CD4-positive, CD25-positive, alpha-beta regulatory T cell (primary cell): ENCODE data around the gene DDX55. TPM values are rescaled to one million over a fixed set of nuclear protein-coding genes. Genes with fewer than 3 reads are reported as not detected.
"Not testable (repeated sequence)": the region's sequence is repeated elsewhere in the genome, so short reads cannot be mapped to it uniquely, and the experiment has no call there.

ENCODE experiments used
- ATAC-seq, 2 donors: fragments of 150-1000 bp; cut with Tn5 transposase; one replicate each; pipeline ENCODE4 v1.10.0; 2021; ENCODE audit warnings: low read depth in 2 of 2, moderate number of reproducible peaks in 2 of 2, moderate library complexity in 1 of 2
- DNase-seq, 3 donors: peaks; one replicate each; pipeline versions ENCODE4 v3.0.0 to v3.0.0-alpha.2; 2012 to 2022; ENCODE audit warnings: mixed read lengths in 1 of 3
- H3K27ac ChIP-seq: one replicate; pipeline ENCODE4 v1.7.0; 2013; ENCODE audit warnings: mild to moderate bottlenecking, low read length; ENCODE audit not compliant: insufficient read depth, poor library complexity, severe bottlenecking
- H3K27me3 ChIP-seq: one replicate; pipeline ENCODE4 v1.7.0; 2013; ENCODE audit warnings: low read length; ENCODE audit not compliant: control insufficient read depth, insufficient read depth
- H3K36me3 ChIP-seq: one replicate; pipeline ENCODE4 v1.7.0; 2013; ENCODE audit warnings: mild to moderate bottlenecking, low read length, moderate library complexity; ENCODE audit not compliant: control insufficient read depth, insufficient read depth
- H3K4me1 ChIP-seq: 2 replicates; pipeline ENCODE4 v1.7.0; 2013; ENCODE audit warnings: mild to moderate bottlenecking, low read length; ENCODE audit not compliant: insufficient read depth, control insufficient read depth, poor library complexity, severe bottlenecking
- H3K4me3 ChIP-seq: one replicate; pipeline ENCODE4 v1.7.0; 2013; ENCODE audit warnings: low read depth, mild to moderate bottlenecking, low read length, moderate library complexity
- H3K9me3 ChIP-seq, 2 experiments: 1 replicate in 1 of 2; 2 replicates in 1 of 2; pipeline ENCODE4 v1.7.0; 2013; ENCODE audit warnings: low read length in 2 of 2, mild to moderate bottlenecking in 1 of 2, moderate library complexity in 1 of 2; ENCODE audit not compliant: control insufficient read depth in 2 of 2
- H3K27ac Mint-ChIP-seq, 3 donors: one replicate each; pipeline ENCODE4 v1.8.0; 2020 to 2022; ENCODE audit warnings: mild to moderate bottlenecking in 3 of 3, mixed read lengths in 3 of 3, moderate library complexity in 2 of 3
- H3K27me3 Mint-ChIP-seq: one replicate; pipeline ENCODE4 v1.8.0; 2022; ENCODE audit warnings: mild to moderate bottlenecking, mixed read lengths
- H3K36me3 Mint-ChIP-seq: one replicate; pipeline ENCODE4 v1.8.0; 2020; ENCODE audit warnings: mixed read lengths
- H3K4me1 Mint-ChIP-seq, 4 donors: one replicate each; pipeline ENCODE4 v1.8.0; 2020 to 2022; ENCODE audit warnings: mixed read lengths in 4 of 4, mild to moderate bottlenecking in 1 of 4
- H3K4me3 Mint-ChIP-seq, 4 donors: one replicate each; pipeline ENCODE4 v1.8.0; 2020 to 2022; ENCODE audit warnings: mild to moderate bottlenecking in 4 of 4, mixed read lengths in 4 of 4, moderate library complexity in 3 of 4
- H3K9me3 Mint-ChIP-seq, 7 donors: one replicate each; pipeline ENCODE4 v1.8.0; 2020 to 2022; ENCODE audit warnings: mixed read lengths in 7 of 7, mild to moderate bottlenecking in 3 of 7, moderate library complexity in 2 of 7
- polyA plus RNA-seq, 4 donors: library from polyadenylated mRNA; unstranded; fragments of 300-500 nt; fragmentation: Illumina TruSeq; gene quantifications; one replicate each; pipeline ENCODE4 v1.2.3, GENCODE V29; 2021
- total RNA-seq: library from RNA; stranded (reverse); gene quantifications from one replicate; pipeline ENCODE4 v1.2.3, GENCODE V29; 2022

Gene DDX55
- total and polyA plus RNA-seq, 5 donors from 2014 or later: 13.9 to 25.1 (median 16.3) TPM

DNA sequence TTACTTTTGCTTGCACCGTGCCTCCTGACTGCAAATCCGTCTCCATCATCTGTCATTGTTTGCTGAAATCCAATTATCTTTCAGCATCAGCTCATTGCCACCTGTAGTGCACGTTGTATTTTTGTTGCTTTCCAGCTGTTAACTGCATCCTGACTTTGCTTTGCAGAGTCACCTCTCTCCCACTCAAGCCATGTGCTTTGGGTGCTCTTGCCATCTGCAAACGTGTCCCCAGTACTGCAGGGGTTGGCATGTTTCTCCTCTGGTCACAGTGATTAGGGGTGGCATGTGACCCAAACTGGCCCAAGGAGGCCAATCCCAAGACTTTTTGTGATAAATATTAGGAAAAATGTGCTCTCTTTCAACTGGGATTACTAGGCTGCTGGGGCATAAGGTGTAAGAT is 28.0 kb upstream of the DDX55 start:
- peaks cover 23% of the 10 kb centered on the region for H3K27me3 Mint-ChIP-seq
- H3K27ac Mint-ChIP-seq: no peak overlapping the region
- ATAC-seq (no peak), DNase-seq (no peak)
- no peaks in the 10 kb centered on the region for H3K4me1 ChIP-seq
- no peaks in the 10 kb centered on the region for H3K36me3 Mint-ChIP-seq
- no peaks in the 10 kb centered on the region for H3K36me3 ChIP-seq
- H3K27me3 ChIP-seq: no peaks in the 10 kb centered on the region
- no peak overlapping the region for H3K27ac ChIP-seq
- no peak overlapping the region for H3K4me3 Mint-ChIP-seq
- peaks cover 0 to 6% (median 4%) of the 10 kb centered on the region in 4 donors for H3K4me1 Mint-ChIP-seq
- no peak overlapping the region for H3K4me3 ChIP-seq
- H3K9me3 Mint-ChIP-seq: no peaks in the 10 kb centered on the region
- H3K9me3 ChIP-seq: no peaks in the 10 kb centered on the region

- Histone ChIP-seq H3K9me3 (no peaks in the 10 kb centered on the region), H3K36me3 (no peaks in the 10 kb centered on the region), H3K4me1 (no peaks in the 10 kb centered on the region), H3K27me3 (no peaks in the 10 kb centered on the region), H3K27ac (no peak overlapping the region), H3K4me3 (no peak overlapping the region)
- H3K27ac Mint-ChIP-seq: peak overlapping the region in 1 of 3 donors; percentile 44
- peaks cover 6% of the 10 kb centered on the region for H3K27me3 Mint-ChIP-seq
- DNase-seq (no peak), ATAC-seq (no peak)
- H3K9me3 Mint-ChIP-seq: no peaks in the 10 kb centered on the region
- H3K36me3 Mint-ChIP-seq: no peaks in the 10 kb centered on the region
- peaks cover 0 to 10% (median under 1%) of the 10 kb centered on the region in 4 donors for H3K4me1 Mint-ChIP-seq
- H3K4me3 Mint-ChIP-seq: no peak overlapping the region
Measured at GRCh38 chr12:123576611-123577010, 25.3 kb upstream of the DDX55 start.

DNA sequence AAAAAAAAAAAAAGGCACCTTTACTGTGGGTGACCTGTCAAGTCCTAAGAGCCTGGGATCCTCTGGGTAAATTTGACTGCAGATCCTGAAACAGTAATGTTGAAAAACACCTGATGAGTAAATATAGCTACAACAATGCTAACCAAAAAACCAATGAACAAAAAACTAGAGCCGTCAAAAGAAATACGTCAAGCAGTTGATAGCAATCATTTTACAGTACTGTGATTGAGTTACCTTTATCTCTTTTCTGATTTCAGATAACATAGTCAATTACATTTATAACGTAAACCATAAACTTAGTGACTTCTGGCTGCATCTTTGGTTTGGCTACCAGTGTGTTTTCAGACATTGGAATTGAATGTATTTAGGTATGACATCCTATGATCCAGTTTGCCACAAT is 23.7 kb upstream of the DDX55 start:
- Mint-ChIP-seq H3K27ac (no peak overlapping the region), H3K36me3 (no peaks in the 10 kb centered on the region), H3K4me1 (peaks cover 4 to 24% (median 12%) of the 10 kb centered on the region in 4 donors), H3K9me3 (no peaks in the 10 kb centered on the region), H3K4me3 (no peak overlapping the region), H3K27me3 (peaks cover 5% of the 10 kb centered on the region)
- H3K4me3 ChIP-seq: no peak overlapping the region
- H3K36me3 ChIP-seq: no peaks in the 10 kb centered on the region
- no peaks in the 10 kb centered on the region for H3K9me3 ChIP-seq
- no peak overlapping the region for H3K27ac ChIP-seq
- ATAC-seq (no peak), DNase-seq (no peak)
- peaks cover 13% of the 10 kb centered on the region for H3K4me1 ChIP-seq
- H3K27me3 ChIP-seq: no peaks in the 10 kb centered on the region

DNA sequence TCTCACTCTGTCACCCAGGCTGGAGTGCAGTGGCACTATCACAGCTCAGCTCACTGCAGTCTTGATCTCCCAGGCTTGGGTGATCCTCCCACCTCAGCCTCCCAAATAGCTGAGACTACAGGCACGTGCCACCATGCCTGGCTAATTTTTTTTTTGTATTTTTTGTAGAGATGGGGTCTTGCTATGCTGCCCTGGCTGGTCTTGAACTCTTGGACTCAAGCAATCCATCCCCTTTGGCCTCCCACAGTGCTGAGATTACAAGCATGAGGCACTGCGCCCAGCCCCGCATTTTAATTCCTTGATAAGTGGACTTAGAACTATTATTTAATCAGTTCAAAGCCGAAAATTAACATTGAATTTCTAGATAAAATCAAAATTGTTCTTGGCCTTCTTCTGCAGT is 23.1 kb upstream of the DDX55 start:
- not testable (repeated sequence) for H3K36me3 Mint-ChIP-seq, H3K36me3 ChIP-seq, H3K9me3 Mint-ChIP-seq, H3K27ac ChIP-seq, H3K27me3 Mint-ChIP-seq, H3K9me3 ChIP-seq, ATAC-seq, DNase-seq, H3K4me3 ChIP-seq, H3K27me3 ChIP-seq, H3K4me3 Mint-ChIP-seq
- H3K4me1 Mint-ChIP-seq: peaks cover 4 to 28% (median 15%) of the 10 kb centered on the region in 4 donors
- H3K4me1 ChIP-seq: peaks cover 16% of the 10 kb centered on the region
- H3K27ac Mint-ChIP-seq: peak overlapping the region in 1 of 3 donors; percentile 83

- Mint-ChIP-seq H3K4me3 (peak overlapping the region in 1 of 4 donors; percentile 93), H3K27me3 (peaks cover 5% of the 10 kb centered on the region), H3K9me3 (no peaks in the 10 kb centered on the region), H3K27ac (no peak overlapping the region), H3K4me1 (peaks cover 12 to 41% (median 25%) of the 10 kb centered on the region in 4 donors), H3K36me3 (no peaks in the 10 kb centered on the region)
- no peak for ATAC-seq
- H3K4me3 ChIP-seq: no peak overlapping the region
- peaks cover 24% of the 10 kb centered on the region for H3K4me1 ChIP-seq
- H3K27me3 ChIP-seq: no peaks in the 10 kb centered on the region
- DNase-seq: no peak
- no peaks in the 10 kb centered on the region for H3K36me3 ChIP-seq
- no peaks in the 10 kb centered on the region for H3K9me3 ChIP-seq
- no peak overlapping the region for H3K27ac ChIP-seq
Measured at GRCh38 chr12:123580772-123581171, 21.1 kb upstream of the DDX55 start.

- ATAC-seq (no peak), DNase-seq (no peak)
- H3K9me3 Mint-ChIP-seq: no peaks in the 10 kb centered on the region
- H3K4me1 ChIP-seq: peaks cover 21% of the 10 kb centered on the region
- H3K36me3 ChIP-seq: peaks cover 65% of the 10 kb centered on the region
- no peak overlapping the region for H3K4me3 ChIP-seq
- H3K36me3 Mint-ChIP-seq: peaks cover 30% of the 10 kb centered on the region
- no peaks in the 10 kb centered on the region for H3K27me3 ChIP-seq
- no peak overlapping the region for H3K27ac ChIP-seq
- H3K27ac Mint-ChIP-seq: peak overlapping the region in 2 of 3 donors; percentile 23 to 64
- H3K4me3 Mint-ChIP-seq: peak overlapping the region in 1 of 4 donors; percentile 25
- H3K27me3 Mint-ChIP-seq: no peaks in the 10 kb centered on the region
- peaks cover 13 to 54% (median 36%) of the 10 kb centered on the region in 4 donors for H3K4me1 Mint-ChIP-seq
- H3K9me3 ChIP-seq: no peaks in the 10 kb centered on the region
Measured at GRCh38 chr12:123591702-123592481, 10.0 kb upstream of the DDX55 start.

- H3K4me3 Mint-ChIP-seq: no peak overlapping the region
- Histone ChIP-seq H3K36me3 (peaks cover 50% of the 10 kb centered on the region), H3K9me3 (no peaks in the 10 kb centered on the region), H3K4me1 (no peaks in the 10 kb centered on the region), H3K4me3 (no peak overlapping the region), H3K27me3 (no peaks in the 10 kb centered on the region), H3K27ac (no peak overlapping the region)
- DNase-seq (no peak), ATAC-seq (no peak)
- peaks cover 0 to 2% (median 0%) of the 10 kb centered on the region in 7 donors for H3K9me3 Mint-ChIP-seq
- peaks cover 16% of the 10 kb centered on the region for H3K36me3 Mint-ChIP-seq
- peaks cover 13 to 37% (median 23%) of the 10 kb centered on the region in 4 donors for H3K4me1 Mint-ChIP-seq
- no peaks in the 10 kb centered on the region for H3K27me3 Mint-ChIP-seq
- H3K27ac Mint-ChIP-seq: no peak overlapping the region
Measured at GRCh38 chr12:123595729-123596128, 6.2 kb upstream of the DDX55 start.

DNA sequence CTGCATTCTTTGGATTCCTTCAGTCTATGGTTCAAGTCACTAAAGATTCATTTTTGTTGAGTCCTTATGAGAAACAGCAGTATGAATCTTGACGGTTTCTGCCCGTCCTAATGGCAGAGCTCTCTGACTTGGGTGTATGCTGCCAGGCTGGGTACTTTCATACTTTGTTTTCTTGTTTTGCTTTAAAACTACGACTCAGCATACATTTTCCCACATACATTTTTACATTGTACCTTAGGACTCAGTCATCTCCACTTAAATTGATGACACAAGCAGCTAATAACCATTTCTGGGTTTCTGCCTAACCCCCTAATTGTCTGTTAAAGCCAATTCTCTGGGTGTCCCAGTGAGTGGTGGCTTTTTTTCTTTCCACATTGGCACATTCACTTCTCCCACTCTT is 4.8 kb upstream of the DDX55 start:
- peaks cover 37% of the 10 kb centered on the region for H3K36me3 ChIP-seq
- H3K27me3 ChIP-seq: no peaks in the 10 kb centered on the region
- Mint-ChIP-seq H3K9me3 (peaks cover 0 to 2% (median 0%) of the 10 kb centered on the region in 7 donors), H3K36me3 (peaks cover 10% of the 10 kb centered on the region), H3K27ac (no peak overlapping the region), H3K4me3 (peak overlapping the region in 1 of 4 donors; percentile 32), H3K27me3 (no peaks in the 10 kb centered on the region), H3K4me1 (peaks cover 5 to 42% (median 23%) of the 10 kb centered on the region in 4 donors)
- H3K4me3 ChIP-seq: no peak overlapping the region
- H3K4me1 ChIP-seq: no peaks in the 10 kb centered on the region
- ATAC-seq (no peak), DNase-seq (no peak)
- no peaks in the 10 kb centered on the region for H3K9me3 ChIP-seq
- no peak overlapping the region for H3K27ac ChIP-seq
